NAMALWA (cell line): Measurements from ENCODE around the gene NUDT22.

ENCODE experiments used
- DNase-seq: peaks from one replicate; pipeline ENCODE4 v3.0.0-alpha.2; 2015; ENCODE audit warnings: low spot score

The NUDT22 gene

GRCh38 chr11:64225608-64226506 lies at the start of gene NUDT22, which contains the start of gene TRPT1:
NUDT22 (plus strand) TSS chr11:64226274; CDS start chr11:64226653, 379 bp downstream.
TRPT1 (minus strand) TSS chr11:64226186; CDS start chr11:64225860, 326 bp downstream.
- DNase-seq, result peak; percentile 93

- DNase-seq, result no peak
Measured at GRCh38 chr11:64176751-64177150, 49.3 kb upstream of the NUDT22 start.

DNA sequence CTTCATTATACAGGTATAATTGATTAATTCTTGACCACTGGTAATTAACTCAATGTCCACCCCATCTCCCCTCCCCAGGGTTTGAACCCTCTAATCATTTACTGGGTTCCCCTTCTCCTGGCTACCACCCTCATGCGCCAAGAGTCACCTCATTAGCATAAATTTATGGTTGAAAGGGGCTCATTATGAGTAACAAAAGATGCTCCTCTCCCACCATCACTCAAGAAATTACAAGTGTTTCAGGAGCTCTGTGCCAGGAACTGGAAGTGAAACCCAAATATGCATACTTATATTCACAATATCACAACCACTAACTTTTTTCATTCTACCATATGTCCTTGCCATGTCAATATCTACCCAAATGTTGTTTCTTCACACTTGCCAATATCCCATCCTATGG lies 47.9 kb upstream of the NUDT22 start:
- DNase-seq, result no peak

DNA sequence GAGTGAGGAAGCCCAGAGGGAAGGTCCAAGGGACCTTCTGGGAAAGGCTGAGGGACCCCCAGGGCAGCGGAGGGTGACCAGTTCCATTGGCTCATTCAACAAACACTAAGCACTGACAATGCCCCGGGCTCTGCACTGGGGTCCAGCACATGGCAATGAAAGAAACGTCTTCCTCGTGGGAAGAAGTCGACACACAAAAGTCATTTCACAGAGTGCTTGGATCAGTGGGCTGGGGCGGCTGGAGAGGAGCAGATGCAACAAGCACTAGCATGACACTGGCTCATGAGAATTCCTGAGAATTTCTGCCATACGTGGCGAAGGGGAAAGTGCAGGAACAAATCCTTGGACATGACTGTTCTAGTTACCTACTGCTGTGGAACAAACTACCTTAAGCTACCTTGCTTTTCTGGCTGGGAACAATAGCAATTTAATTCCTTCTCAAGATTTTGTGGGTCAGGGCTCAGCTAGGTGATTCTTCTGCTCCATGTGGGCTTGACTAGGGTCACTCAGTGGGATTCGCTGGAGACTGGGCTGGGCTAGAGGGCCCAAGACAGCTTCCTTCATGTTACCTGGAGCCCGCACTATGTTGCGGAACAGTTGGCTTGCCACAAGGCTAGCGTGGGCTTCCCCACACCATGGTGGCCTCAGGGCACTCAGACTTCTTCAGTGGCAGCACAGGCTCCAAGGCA lies 47.0 kb upstream of the NUDT22 start:
- no peak for DNase-seq

GRCh38 chr11:64180891-64181290 lies 45.2 kb upstream of the NUDT22 start:
- no peak for DNase-seq

- DNase-seq, result peak; percentile 77
Measured at GRCh38 chr11:64181506-64182411, 44.3 kb upstream of the NUDT22 start.

- no peak for DNase-seq
Measured at GRCh38 chr11:64183890-64184289, 42.2 kb upstream of the NUDT22 start.

GRCh38 chr11:64185175-64185692 lies 40.8 kb upstream of the NUDT22 start:
- no peak for DNase-seq

DNA sequence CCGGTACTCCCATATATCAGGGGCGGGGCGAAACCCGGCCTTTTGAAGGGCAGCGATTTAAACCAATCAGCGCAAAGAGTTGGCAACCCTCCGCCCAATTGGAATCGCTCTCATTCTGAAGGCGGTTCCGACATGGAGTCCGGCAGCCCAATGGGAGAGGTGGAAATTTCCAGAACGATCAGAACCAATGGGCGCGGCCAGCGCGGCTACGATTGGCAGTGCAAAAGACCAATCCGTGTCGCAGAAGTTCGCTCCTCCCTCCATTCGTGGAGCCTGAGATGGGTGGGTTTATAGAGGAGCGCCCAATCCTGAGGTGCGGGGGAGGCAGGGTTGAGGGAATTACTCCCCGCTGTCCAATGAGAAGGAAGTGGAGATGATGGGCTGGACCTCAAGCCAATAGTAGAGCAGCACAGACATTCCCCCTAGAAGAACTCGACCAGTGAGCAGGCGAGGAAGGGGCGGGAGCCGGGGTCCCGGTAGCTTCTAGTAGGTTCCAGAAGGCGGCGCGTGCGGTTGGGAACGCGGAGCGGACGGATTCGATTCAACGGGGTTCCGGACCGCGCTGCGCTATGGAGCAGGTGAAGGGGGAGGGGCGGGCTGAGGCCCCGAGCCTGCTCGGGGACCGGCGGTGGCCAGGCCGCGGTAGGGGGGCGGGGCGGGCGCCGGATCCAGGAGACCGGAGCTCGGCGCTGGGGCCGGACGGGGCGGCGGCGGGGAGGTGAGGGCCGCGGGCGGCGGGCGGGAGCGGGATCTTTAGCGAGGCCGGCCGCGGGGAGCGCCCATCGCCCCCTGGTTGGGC lies 40.2 kb upstream of the NUDT22 start, which contains the start of gene STIP1:
STIP1 (plus strand) TSS at position 479 of the 799 bp plus-strand sequence; CDS start at position 570, 91 bp downstream.
- DNase-seq, result peak; percentile 100

DNA sequence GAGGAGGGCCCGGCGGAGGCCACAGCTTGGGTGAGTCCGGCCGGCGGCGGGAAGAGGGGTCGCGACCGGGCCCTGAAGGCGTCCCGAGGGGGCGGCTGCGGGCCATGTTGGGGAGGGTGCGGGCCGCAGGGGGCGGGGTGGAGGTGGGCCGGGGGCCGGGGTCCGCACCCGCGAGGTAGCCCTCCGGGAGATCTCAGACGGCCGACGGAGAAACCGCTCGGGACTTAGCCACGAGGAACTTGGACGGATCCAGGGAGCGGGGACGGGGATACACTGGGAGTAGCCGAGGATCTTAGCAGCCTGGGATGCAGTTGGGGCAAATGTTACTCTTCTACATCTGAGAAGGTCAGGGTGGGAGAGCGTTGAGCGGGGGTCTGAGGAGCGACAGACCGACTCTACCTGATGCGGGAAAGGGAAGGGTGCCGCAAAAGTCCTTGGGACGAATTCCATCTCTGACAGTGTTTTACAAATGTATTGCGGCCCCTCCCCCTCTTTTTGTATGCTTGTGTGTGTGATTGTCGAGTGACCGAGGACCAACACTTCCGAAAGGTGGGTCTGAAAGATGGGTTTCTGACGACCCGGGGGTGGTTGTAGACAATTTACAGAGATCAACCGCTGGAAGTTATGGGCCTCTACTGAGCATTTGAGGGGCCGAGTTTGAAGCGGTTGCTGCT lies 39.4 kb upstream of the NUDT22 start:
- DNase-seq, result peak; percentile 37

DNA sequence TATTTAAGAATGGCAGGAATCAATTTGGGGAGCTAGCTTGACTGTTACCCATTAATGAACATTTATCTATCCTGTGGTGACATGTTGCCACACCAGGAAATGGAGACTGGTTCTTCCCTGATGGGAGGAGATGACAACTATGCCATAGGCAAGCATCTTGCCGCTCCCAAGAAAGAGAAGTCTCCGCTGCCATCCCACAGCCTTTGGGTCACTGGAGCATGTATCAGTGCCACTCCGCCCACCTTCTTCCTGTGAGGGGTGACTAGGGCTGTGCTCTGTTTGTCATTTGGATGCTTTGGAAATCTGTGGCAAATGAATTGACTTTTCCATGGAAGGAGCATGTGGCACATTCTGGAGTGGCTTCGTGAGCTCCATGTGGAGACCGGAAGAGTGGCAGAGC lies 33.6 kb upstream of the NUDT22 start:
- DNase-seq, result no peak

GRCh38 chr11:64196626-64197025 lies 29.4 kb upstream of the NUDT22 start:
- DNase-seq, result no peak

DNA sequence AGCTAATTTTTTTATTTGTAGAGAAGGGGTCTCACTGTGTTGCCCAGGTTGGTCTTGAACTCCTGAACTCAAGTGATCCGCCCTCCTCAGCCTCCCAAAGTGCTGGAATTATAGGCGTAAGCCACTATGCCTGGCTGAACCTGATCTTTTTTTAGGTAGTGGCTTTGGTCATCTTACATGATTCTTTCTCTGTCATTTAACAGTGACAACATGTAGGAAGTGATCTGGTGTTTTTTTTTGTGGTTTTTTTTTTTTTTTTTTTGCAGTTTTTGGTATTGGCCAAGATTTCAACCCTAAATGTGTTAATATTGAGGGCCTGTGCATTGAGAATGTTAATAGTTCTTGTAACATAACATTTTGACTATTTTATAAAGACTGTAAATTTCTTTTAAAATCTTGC lies 27.6 kb upstream of the NUDT22 start:
- no peak for DNase-seq

DNA sequence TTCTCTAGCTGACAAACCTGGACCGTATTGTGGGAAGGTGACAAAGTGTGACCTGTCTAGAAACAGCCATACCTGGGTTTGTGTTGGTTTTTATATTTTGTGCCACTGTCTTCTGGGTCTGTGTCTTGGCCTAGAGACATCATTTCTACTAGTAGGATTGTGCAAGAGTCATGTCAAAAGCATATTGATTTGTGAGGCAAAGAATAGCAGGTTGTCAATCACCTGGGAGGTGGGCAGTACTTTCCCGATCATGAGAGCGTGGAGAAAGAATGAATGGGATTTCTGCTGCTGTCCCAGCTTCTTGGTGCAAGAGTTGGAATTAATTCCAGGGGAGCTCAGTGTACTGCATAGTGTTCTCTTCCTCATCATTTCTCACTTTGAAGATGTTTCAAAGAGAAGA lies 24.5 kb upstream of the NUDT22 start:
- DNase-seq, result no peak

DNA sequence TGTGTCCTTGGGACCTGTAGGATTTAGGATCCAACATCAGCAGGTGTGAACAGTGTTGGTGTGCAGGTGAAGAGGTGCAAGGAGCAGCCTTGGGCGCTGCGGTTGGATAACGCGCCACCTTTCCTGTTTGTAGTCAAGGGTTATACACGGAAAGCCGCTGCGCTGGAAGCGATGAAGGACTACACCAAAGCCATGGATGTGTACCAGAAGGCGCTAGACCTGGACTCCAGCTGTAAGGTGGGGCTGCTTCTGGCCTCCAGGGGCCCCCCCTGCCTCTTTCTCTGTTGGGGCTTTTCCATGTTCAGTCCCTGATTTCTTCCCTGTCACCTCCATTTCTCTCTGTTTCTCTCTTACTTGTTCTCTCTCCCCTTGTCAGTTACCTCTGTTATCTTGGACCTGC lies 23.1 kb upstream of the NUDT22 start:
- no peak for DNase-seq

DNA sequence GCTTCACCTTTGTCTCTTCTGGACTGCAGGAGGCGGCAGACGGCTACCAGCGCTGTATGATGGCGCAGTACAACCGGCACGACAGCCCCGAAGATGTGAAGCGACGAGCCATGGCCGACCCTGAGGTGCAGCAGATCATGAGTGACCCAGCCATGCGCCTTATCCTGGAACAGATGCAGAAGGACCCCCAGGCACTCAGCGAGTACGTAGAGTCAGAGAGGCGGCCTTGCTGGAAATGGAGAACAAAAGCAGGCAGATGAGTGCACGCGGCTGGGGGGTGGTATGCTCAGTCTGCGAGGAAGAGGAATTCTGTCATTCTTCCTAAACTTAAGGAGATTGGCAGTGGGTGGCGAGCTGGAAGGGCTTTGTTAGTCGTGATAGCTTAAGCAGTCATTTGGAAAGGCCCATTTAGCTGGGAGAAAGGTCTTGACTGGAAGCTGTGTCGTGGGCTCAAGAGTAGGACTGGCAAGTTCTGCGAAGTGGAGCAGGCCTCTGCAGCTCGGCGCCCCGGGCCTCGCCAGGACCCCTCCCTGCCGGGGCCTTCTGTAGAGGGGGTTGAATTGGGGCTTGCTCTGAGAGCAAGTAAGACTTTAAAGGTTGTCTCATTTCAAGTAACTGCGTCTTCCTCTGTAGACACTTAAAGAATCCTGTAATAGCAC lies 22.5 kb upstream of the NUDT22 start:
- no peak for DNase-seq

- DNase-seq, result no peak
Measured at GRCh38 chr11:64204080-64204440, 22.0 kb upstream of the NUDT22 start.

DNA sequence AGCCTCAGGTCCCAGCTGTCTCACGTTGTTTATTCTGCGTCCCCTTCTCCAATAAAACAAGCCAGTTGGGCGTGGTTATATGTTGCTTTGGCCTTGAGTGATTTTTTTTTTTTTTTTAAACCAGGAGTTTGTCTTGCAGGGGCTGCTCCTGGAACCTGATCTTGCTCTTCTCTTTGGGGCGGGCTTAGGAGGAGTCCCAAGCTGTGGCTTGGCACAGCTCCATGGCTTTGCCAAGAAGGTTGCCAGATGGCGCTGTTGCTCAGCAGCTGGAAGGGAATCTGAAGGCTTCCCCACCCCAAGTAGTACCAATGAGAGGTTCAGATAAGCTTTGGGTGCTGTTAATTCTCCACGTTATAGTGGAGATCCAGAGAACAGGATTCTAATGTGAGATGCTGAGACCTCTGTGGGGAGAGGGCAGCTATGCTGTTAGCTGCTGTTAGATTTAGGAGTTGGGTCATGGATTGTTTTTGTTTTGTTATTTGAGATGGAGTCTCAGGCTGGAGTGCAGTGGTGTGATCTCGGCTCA lies 21.5 kb upstream of the NUDT22 start:
- DNase-seq, result peak; percentile 88

DNA sequence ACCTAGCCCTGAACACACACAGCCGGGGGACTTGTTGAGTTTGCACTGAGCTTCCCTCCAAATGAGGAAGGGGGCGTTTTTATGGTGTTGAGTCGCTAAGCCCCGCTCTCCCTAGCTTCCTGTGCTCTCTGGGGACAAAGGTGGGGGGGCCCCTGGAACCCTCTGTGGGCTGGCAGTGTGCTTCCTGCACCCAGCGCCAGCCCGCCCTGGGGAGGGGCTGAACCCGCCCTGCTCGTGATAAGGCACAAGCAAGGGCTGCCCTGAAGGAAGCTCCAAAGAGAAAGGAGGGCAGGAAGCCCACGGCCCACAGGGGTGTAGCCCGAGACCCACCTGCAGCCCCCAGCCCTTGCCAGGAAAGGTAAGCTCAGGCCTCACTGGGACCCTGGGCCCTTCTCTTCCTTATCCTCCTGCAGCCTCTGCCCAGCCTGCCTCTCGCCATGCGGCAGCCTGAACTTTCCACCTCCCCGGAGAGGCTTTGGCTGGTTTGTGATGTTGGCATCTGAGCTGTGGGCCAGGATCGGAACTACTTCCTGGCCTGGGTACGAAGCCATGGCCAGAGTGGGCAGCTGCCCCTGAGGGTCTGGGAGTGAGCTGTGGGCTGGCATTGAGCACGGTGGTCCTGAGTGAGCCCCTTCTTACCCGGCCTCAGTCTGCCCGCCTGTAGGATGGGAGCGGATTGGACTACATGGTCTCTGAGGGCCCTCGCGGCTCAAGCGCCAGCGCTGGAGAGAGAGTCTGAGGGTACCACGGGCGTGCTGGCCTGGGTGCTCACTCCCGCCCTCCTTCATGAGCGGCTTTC lies 19.4 kb upstream of the NUDT22 start, which contains the start of gene FERMT3:
FERMT3 (plus strand) TSS at position 265 of the 799 bp plus-strand sequence. CDS start 644 bp downstream, outside the sequence.
- peak; percentile 71 for DNase-seq
